PC-3 (cell line): Measurements from ENCODE around the gene DNPEP. TPM values are rescaled to one million over a fixed set of nuclear protein-coding genes. Genes with fewer than 3 reads are reported as not detected.

Experiments used
- ATAC-seq: fragments of 200-7000 bp; cut with Tn5 transposase; 2 replicates; pipeline ENCODE4 v1.9.1; 2020; ENCODE audit warnings: mild to moderate bottlenecking, moderate library complexity
- BruUV-seq: library from RNA; stranded (reverse); fragments of 400-500 nt; replicated peaks from 2 replicates; lab custom pipeline; 2021; lab: Mats Ljungman, UMichigan
- CTCF ChIA-PET: fragments of 300-600 bp; sonication (Branson Sonifier 250); formaldehyde crosslinking; loops from one replicate; lab custom pipeline; 2022; ENCODE audit warnings: antibody characterized with exemption; lab: Charles Lee
- POLR2A ChIA-PET: fragments of 300-600 bp; sonication (Branson Sonifier 250); formaldehyde crosslinking; loops from one replicate; lab custom pipeline; 2022; ENCODE audit warnings: antibody characterized with exemption; ENCODE audit not compliant: unreplicated experiment; lab: Charles Lee
- DNase-seq: peaks from one replicate; pipeline ENCODE4 v3.0.0-alpha.2; 2015
- H2AFZ ChIP-seq: fragments of 300-600 bp; sonication (generic); 2 replicates; pipeline ENCODE4 v1.6.0; 2016; ENCODE audit warnings: antibody characterized with exemption, low read length
- H3F3A ChIP-seq: fragments of 300-600 bp; sonication (generic); one replicate; pipeline ENCODE4 v1.6.0; 2017; ENCODE audit warnings: antibody characterized with exemption, low read length, control low read depth, mild to moderate bottlenecking; ENCODE audit not compliant: unreplicated experiment
- H3K27ac ChIP-seq: fragments of 300-600 bp; sonication (generic); 2 replicates; pipeline ENCODE4 v1.5.1; 2016; ENCODE audit warnings: mild to moderate bottlenecking, low read length
- H3K27me3 ChIP-seq: fragments of 300-600 bp; sonication (generic); 2 replicates; pipeline ENCODE4 v1.6.1; 2016; ENCODE audit warnings: low read length, mixed read lengths
- H3K36me3 ChIP-seq: fragments of 300-600 bp; sonication (generic); 2 replicates; pipeline ENCODE4 v1.6.1; 2016; ENCODE audit warnings: low read depth, mixed run types, low read length, mixed read lengths
- H3K4me1 ChIP-seq: fragments of 300-600 bp; sonication (generic); 2 replicates; pipeline ENCODE4 v1.5.1; 2016; ENCODE audit warnings: low read length; ENCODE audit not compliant: insufficient read depth
- H3K4me2 ChIP-seq: fragments of 300-600 bp; sonication (generic); 2 replicates; pipeline ENCODE4 v1.6.0; 2016; ENCODE audit warnings: low read length
- H3K4me3 ChIP-seq: fragments of 300-600 bp; sonication (generic); 2 replicates; pipeline ENCODE4 v1.5.1; 2016; ENCODE audit warnings: mild to moderate bottlenecking, low read length, mixed read lengths
- H3K79me2 ChIP-seq: fragments of 300-600 bp; sonication (generic); 2 replicates; pipeline ENCODE4 v1.6.1; 2017; ENCODE audit warnings: low read length, mixed read lengths
- H3K9ac ChIP-seq: fragments of 300-600 bp; sonication (generic); 2 replicates; pipeline ENCODE4 v1.6.0; 2016; ENCODE audit warnings: mild to moderate bottlenecking, low read length
- H3K9me2 ChIP-seq: fragments of 300-600 bp; sonication (generic); replicated peaks from 2 replicates; pipeline ENCODE4 v1.6.1; 2016; ENCODE audit warnings: mixed run types, low read length, mixed read lengths
- H3K9me3 ChIP-seq: fragments of 300-600 bp; sonication (generic); 2 replicates; pipeline ENCODE4 v1.6.1; 2016; ENCODE audit warnings: low read length, mixed read lengths
- H4K20me1 ChIP-seq: fragments of 300-600 bp; sonication (generic); 2 replicates; pipeline ENCODE4 v1.6.1; 2016; ENCODE audit warnings: low read length, mixed read lengths
- EZH2 ChIP-seq: fragments of 300-600 bp; sonication (generic); IDR thresholded peaks from one replicate; pipeline ENCODE4 v1.6.1; 2017; ENCODE audit warnings: antibody characterized with exemption, mild to moderate bottlenecking, low read length; ENCODE audit not compliant: unreplicated experiment
- EZH2phosphoT487 ChIP-seq: fragments of 300-600 bp; sonication (generic); IDR thresholded peaks from 2 replicates; pipeline ENCODE4 v1.6.1; 2018; ENCODE audit warnings: mild to moderate bottlenecking, antibody characterized with exemption, low read length, borderline replicate concordance
- intact Hi-C: fragments of 100-400 bp; cut with micrococcal nuclease; formaldehyde crosslinking; loops from 2 replicates; pipeline ENCODE4 v1.9.0; 2023
- total RNA-seq: library from RNA; depleted of rRNA; stranded (reverse); fragments of >200 nt; gene quantifications from 2 replicates; pipeline ENCODE4 v1.2.3, GENCODE V29; 2014
- TF ChIP-seq, protein P1 (sequence below): fragments of 300-600 bp; sonication (generic); conservative IDR thresholded peaks from 2 replicates; pipeline ENCODE4 v1.5.1; 2017; ENCODE audit warnings: antibody characterized with exemption, low read depth, mild to moderate bottlenecking, low read length

Gene DNPEP
- total RNA-seq, 1 experiment from 2014 or later, result 114 TPM

DNA sequence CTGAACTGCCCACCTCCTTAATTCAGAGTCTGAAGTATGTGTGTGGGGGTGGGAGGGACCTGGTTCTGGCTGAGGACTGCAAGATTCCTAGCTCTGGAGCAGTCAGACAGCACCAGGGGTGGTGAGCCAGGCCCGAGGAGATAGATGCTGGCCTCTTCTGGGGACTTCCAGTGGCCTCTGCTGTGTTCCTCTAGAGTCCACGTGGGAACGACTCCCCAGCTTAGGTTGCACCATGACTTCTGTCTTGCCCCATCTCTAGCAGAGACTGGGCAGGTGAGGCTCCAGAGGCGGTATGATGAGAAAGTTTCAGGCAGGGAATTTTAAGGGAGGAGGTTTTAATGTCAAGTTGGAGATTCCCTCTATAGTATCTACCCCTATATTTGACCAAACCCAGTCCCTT is 33.1 kb downstream of the DNPEP start:
- H3K79me2 ChIP-seq, result no peaks in the 10 kb centered on the region
- no peak overlapping the region for H2AFZ ChIP-seq
- intact Hi-C loops, result no loop called here
- ATAC-seq (no peak), DNase-seq (no peak)
- no peaks in the 10 kb centered on the region for H3K27me3 ChIP-seq
- no peaks in the 10 kb centered on the region for H3K9me3 ChIP-seq
- H3K27ac ChIP-seq, result no peak overlapping the region
- no peaks in the 10 kb centered on the region for H3K9me2 ChIP-seq
- no peaks in the 10 kb centered on the region for H3K36me3 ChIP-seq
- POLR2A ChIA-PET, result no interaction called here
- H4K20me1 ChIP-seq, result no peaks in the 10 kb centered on the region
- BruUV-seq, result no TSS peak
- no peak overlapping the region for H3K4me3 ChIP-seq
- TF ChIP-seq, protein P1, sequence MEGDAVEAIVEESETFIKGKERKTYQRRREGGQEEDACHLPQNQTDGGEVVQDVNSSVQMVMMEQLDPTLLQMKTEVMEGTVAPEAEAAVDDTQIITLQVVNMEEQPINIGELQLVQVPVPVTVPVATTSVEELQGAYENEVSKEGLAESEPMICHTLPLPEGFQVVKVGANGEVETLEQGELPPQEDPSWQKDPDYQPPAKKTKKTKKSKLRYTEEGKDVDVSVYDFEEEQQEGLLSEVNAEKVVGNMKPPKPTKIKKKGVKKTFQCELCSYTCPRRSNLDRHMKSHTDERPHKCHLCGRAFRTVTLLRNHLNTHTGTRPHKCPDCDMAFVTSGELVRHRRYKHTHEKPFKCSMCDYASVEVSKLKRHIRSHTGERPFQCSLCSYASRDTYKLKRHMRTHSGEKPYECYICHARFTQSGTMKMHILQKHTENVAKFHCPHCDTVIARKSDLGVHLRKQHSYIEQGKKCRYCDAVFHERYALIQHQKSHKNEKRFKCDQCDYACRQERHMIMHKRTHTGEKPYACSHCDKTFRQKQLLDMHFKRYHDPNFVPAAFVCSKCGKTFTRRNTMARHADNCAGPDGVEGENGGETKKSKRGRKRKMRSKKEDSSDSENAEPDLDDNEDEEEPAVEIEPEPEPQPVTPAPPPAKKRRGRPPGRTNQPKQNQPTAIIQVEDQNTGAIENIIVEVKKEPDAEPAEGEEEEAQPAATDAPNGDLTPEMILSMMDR, result no peak
- no peak for TF ChIP-seq EZH2phosphoT487
- no peak for TF ChIP-seq EZH2
- H3K9ac ChIP-seq, result no peak overlapping the region
- H3F3A ChIP-seq, result no peaks in the 10 kb centered on the region
- no peaks in the 10 kb centered on the region for H3K4me1 ChIP-seq
- H3K4me2 ChIP-seq, result no peak overlapping the region
- CTCF ChIA-PET, result no interaction called here

DNA sequence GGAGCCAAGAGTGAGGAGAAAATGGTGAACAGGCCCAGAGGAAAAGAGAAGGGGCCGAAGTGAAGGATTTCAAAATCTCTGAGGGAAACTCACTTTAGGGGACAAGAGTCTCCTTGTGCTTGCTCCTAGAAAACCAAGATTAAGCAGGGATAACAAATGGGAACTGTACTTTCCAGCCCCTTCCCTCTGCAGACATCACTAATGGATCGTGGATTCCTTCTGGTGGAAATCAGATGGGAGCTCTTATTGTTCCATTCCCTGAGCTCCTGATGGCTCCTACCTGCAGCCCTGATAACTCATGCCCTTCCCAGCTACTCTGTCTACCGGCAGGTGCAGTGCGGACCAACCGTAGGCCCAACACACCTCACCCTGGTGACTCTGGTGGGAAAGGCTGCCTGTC is 34.6 kb downstream of the DNPEP start:
- Histone ChIP-seq H3K27me3 (no peaks in the 10 kb centered on the region), H3K4me2 (no peak overlapping the region), H3F3A (no peaks in the 10 kb centered on the region), H3K36me3 (no peaks in the 10 kb centered on the region), H4K20me1 (no peaks in the 10 kb centered on the region), H3K27ac (no peak overlapping the region), H3K79me2 (no peaks in the 10 kb centered on the region), H3K9me2 (no peaks in the 10 kb centered on the region), H3K9ac (no peak overlapping the region), H3K4me1 (no peaks in the 10 kb centered on the region), H2AFZ (no peak overlapping the region), H3K4me3 (no peak overlapping the region), H3K9me3 (no peaks in the 10 kb centered on the region)
- intact Hi-C loops, result no loop called here
- no peak for DNase-seq
- ChIA-PET CTCF (interaction anchor here (0.7 kb wide), 1 partner anchor 376 kb away, joined by 4 read pairs; no protein-coding TSS in a partner anchor), POLR2A (no interaction called here)
- no TSS peak for BruUV-seq
- no peak for ATAC-seq
- TF ChIP-seq, protein P1, result no peak
- TF ChIP-seq EZH2 (no peak), EZH2phosphoT487 (no peak)

DNA sequence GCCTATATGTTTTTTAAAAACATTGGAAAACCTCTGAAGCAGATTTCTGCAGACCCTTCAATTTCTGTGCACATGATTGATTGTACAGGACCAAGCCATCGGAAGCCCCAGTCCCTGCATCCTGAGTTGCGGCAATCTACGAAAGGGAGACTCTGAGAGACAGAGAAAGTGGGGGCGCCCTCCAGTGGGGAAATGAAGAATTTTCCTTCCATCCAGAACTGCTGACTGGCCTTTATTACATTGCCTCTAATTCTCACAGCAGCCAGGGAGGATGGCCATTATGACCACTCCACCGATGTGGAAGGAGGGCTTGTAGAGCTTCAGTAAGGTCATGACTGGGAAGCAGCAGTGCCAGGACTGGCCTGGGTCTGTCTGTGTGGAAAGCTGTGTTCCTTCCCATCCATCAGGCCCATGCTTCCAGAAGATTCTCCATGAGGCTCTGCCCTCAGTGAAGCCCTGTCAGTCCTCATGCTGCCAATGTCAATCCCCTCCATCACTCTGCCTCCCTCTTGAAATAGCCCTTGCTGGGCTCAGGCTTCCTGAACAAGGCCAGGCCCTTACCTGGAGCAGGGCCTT is 35.2 kb downstream of the DNPEP start:
- H3K79me2 ChIP-seq, result no peaks in the 10 kb centered on the region
- CTCF ChIA-PET, result interaction anchor here (0.7 kb wide), 1 partner anchor 376 kb away, joined by 4 read pairs; no protein-coding TSS in a partner anchor
- H3K36me3 ChIP-seq, result no peaks in the 10 kb centered on the region
- intact Hi-C loops, result no loop called here
- BruUV-seq, result no TSS peak
- no peak for TF ChIP-seq EZH2phosphoT487
- TF ChIP-seq, protein P1, result peak; percentile 82
- H3F3A ChIP-seq, result no peaks in the 10 kb centered on the region
- POLR2A ChIA-PET, result no interaction called here
- H3K4me1 ChIP-seq, result no peaks in the 10 kb centered on the region
- no peak overlapping the region for H3K9ac ChIP-seq
- peak; percentile 80 for DNase-seq
- H3K9me3 ChIP-seq, result no peaks in the 10 kb centered on the region
- H3K4me3 ChIP-seq, result no peak overlapping the region
- H3K27me3 ChIP-seq, result no peaks in the 10 kb centered on the region
- no peaks in the 10 kb centered on the region for H3K9me2 ChIP-seq
- H4K20me1 ChIP-seq, result no peaks in the 10 kb centered on the region
- H3K4me2 ChIP-seq, result no peak overlapping the region
- H3K27ac ChIP-seq, result no peak overlapping the region
- no peak overlapping the region for H2AFZ ChIP-seq
- ATAC-seq, result peak; percentile 90
